ES-I3 (cell line): Measurements from ENCODE around the gene INPP4B.

Experiments used
- H3K36me3 ChIP-seq: 2 replicates; pipeline ENCODE4 v1.6.1; 2013; ENCODE audit warnings: mild to moderate bottlenecking, low read length, control low read depth, moderate library complexity; ENCODE audit not compliant: insufficient read depth
- H3K4me1 ChIP-seq: 2 replicates; pipeline ENCODE4 v1.6.1; 2013; ENCODE audit warnings: mild to moderate bottlenecking, control low read depth, low read length; ENCODE audit not compliant: insufficient read depth
- H3K9ac ChIP-seq: 2 replicates; pipeline ENCODE4 v1.6.1; 2013; ENCODE audit warnings: low read depth, mild to moderate bottlenecking, low read length, moderate library complexity
- H3K9me3 ChIP-seq: 2 replicates; pipeline ENCODE4 v1.6.1; 2013; ENCODE audit warnings: mild to moderate bottlenecking, low read length, moderate library complexity; ENCODE audit not compliant: control insufficient read depth, insufficient read depth

The INPP4B gene

DNA sequence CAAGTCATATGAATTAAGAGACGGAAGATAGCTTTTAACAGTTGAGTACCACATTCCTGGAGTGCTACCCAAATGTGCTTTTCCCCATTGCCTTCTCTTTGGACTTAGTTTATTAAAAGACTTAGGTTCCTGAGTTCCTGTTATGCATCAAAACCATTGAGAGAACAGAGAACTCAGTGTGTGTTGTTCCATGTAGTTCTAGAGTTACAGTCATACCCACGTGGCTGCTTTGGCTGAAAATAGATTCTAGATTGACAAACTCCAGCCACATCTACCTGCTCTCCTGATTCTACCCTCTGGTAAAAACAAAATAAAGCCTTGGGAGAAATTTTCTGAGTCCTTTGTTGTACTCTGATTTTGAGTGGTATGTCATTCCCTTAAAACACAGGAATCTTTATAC lies 824.3 kb downstream of the INPP4B start:
- Histone ChIP-seq H3K9me3 (no peaks in the 10 kb centered on the region), H3K9ac (no peak overlapping the region), H3K4me1 (no peaks in the 10 kb centered on the region), H3K36me3 (no peaks in the 10 kb centered on the region)

DNA sequence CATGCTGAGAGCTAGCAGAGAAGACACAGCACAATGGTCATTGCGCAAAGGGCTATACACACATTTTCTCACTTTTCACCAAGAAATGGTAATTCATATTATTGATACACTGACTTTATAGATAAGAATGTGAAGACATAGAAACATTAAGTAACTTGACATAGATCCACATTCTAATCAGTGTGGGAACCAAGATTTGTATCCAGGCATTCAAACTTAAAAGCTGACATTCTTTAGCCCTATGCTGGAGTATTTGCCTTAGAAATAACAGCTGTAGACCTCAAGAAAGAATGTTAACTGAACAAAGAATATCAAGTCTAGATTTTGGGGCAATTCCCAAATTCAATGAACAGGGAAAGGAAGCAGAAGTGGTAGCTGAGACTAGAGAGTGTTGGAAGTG lies 824.9 kb downstream of the INPP4B start:
- no peaks in the 10 kb centered on the region for H3K9me3 ChIP-seq
- no peaks in the 10 kb centered on the region for H3K36me3 ChIP-seq
- H3K9ac ChIP-seq = no peak overlapping the region
- no peaks in the 10 kb centered on the region for H3K4me1 ChIP-seq

DNA sequence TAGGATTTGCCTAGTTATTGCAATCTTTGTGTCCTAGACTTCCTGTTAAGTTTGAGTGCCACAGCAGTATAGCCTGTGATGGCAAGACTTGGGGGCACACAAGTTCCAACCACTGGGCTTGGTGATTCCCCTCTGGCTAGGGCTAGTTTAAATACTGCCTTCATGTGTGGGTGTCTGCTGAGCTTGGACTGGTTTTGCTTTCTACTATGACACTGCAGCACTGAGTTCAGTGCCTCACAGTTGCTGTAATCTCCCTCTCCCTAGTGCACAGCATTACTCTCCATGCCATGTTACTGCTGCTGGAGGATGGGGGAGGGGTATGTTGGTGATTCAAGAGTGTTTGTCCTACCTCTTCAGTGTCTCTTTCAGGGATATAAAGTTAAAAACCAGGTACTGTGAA lies 830.1 kb downstream of the INPP4B start:
- no peak overlapping the region for H3K9ac ChIP-seq
- H3K36me3 ChIP-seq = no peaks in the 10 kb centered on the region
- H3K9me3 ChIP-seq = no peaks in the 10 kb centered on the region
- H3K4me1 ChIP-seq = no peaks in the 10 kb centered on the region

DNA sequence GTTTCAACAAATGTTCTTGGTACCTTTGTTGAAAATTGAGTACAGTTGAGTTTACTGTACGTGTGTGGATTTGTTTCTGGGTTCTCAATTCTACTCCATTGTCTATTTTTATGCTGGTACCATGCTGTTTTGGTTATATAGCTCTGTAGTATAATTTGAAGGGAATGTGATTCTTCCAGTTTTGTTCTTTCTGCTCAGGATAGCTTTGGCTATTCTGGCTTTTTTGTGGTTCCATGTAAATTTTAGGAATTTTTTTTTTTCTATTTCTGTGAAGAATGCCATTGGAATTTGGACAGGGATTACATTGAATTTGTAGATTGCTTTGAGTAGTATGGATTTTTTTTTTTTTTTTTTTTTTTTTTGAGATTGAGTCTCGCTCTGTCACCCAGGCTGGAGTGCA lies 836.4 kb downstream of the INPP4B start:
- H3K9ac ChIP-seq = no peak overlapping the region
- H3K9me3 ChIP-seq = no peaks in the 10 kb centered on the region; the same call in 1 of the 2 replicates
- H3K4me1 ChIP-seq = no peaks in the 10 kb centered on the region
- no peaks in the 10 kb centered on the region for H3K36me3 ChIP-seq

DNA sequence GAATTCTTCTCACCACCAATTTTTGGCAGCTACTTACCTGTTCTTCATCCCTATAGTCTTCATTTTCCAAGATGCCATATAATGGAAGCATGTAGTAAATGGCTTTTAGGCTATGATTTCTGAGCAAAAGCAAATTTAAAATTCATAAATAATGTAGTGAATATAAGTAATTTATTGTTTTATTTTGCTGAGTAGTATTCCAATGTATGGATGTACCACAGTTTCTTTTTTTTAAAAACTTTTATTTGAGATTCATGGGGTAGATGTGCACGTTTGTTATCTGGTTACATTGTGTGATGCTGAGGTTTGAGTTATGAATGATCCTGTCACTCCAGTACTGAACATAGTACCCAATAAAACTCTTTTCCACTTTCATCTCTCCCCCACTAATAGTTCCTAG lies 840.6 kb downstream of the INPP4B start:
- Histone ChIP-seq H3K9me3 (no peaks in the 10 kb centered on the region; the same call in 1 of the 2 replicates), H3K4me1 (no peaks in the 10 kb centered on the region), H3K9ac (no peak overlapping the region), H3K36me3 (no peaks in the 10 kb centered on the region)

DNA sequence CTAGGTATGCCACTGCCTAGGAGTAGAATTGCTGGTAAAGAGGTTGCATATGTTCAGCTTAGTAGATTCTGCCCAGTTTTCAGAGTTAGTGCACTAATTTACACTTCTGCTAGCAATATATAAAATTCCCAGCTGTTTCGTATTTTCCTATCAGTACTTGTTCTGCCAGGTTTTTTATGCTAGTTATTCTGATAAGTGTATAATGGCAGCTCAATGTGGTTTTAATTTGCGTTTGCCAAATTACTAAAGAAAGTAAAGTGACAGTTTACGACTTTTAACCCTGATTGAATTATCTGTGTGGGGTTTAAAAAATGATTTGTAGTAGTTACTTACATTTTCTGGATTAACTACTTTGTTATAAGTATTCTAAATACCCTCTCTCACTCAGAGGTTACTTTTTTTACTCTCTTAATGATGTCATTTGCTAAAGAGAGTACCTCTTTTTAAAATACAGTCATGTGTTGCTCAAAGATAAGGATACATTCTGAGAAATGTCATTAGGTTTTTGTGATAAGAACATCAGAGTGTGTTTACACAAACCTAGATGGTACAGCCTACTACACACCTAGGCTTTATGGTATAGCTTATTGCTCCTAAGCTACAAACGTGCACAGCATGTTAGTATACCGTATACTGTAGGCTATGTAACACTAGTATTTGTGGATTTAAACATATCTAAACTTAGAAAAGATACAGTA lies 846.5 kb downstream of the INPP4B start:
- Histone ChIP-seq H3K4me1 (no peaks in the 10 kb centered on the region), H3K9ac (no peak overlapping the region), H3K36me3 (no peaks in the 10 kb centered on the region), H3K9me3 (peaks cover 7% of the 10 kb centered on the region)

DNA sequence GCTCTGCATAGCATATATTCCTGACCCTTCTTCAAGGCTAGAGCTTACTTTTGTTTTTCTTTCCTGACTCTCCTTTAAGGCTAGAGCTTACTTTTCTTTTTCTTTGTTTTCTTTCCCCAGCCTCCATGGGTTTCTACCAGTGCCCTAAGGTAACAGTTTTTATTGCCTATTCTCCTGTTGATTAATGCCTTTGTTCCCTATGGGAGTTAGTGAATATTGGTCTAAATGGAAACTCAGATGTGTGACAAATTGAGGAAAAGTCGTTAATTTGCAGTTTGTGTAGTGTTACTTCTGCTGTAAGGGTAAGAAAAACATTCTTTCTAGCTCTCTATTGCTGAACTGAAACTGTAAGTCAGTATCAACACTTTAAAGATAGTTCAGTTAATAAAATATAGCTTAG lies 851.0 kb downstream of the INPP4B start:
- Histone ChIP-seq H3K9ac (no peak overlapping the region), H3K4me1 (no peaks in the 10 kb centered on the region), H3K9me3 (peaks cover 7% of the 10 kb centered on the region), H3K36me3 (no peaks in the 10 kb centered on the region)

DNA sequence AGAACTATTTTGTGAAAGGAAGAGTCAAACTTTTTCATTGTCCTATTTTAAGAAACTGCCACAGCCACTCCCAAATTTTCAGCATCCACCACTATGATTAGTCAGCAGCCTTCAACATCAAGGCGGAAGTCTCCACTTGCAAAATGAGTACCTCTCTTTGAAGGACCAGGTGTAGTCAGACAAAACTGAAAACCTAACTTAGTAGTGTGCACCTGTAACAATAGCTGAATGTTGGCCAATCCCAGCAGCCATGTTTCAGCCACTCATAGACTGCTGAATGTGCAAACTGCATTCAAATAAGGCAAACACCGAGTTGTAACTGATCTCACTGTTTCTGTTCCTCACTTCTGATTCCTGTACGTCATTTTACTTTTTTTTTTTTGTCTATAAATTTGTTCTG lies 868.7 kb downstream of the INPP4B start:
- Histone ChIP-seq H3K9ac (no peak overlapping the region), H3K9me3 (peaks cover 6% of the 10 kb centered on the region; the same call in 1 of the 2 replicates), H3K36me3 (no peaks in the 10 kb centered on the region), H3K4me1 (no peaks in the 10 kb centered on the region)
